Loucy (cell line): Measurements from ENCODE around the gene PITX1.

Experiments used
- H2AFZ ChIP-seq: fragments of 200-600 bp; sonication (generic); 2 replicates; pipeline ENCODE4 v1.6.0; 2016; ENCODE audit warnings: antibody characterized with exemption, mild to moderate bottlenecking, low read length, moderate library complexity
- H3F3A ChIP-seq: fragments of 200-600 bp; 2 replicates; pipeline ENCODE4 v1.6.0; 2016; ENCODE audit warnings: antibody characterized with exemption, low read depth, mild to moderate bottlenecking
- H3K27me3 ChIP-seq: fragments of 200-600 bp; sonication (generic); 2 replicates; pipeline ENCODE4 v1.6.1; 2014; ENCODE audit warnings: low read length, mild to moderate bottlenecking; ENCODE audit not compliant: insufficient read depth, poor library complexity, severe bottlenecking
- H3K36me3 ChIP-seq: fragments of 200-600 bp; sonication (generic); 2 replicates; pipeline ENCODE4 v1.6.1; 2016; ENCODE audit warnings: low read length; ENCODE audit not compliant: insufficient read depth
- H3K4me1 ChIP-seq: fragments of 200-600 bp; sonication (generic); 2 replicates; pipeline ENCODE4 v1.5.1; 2014; ENCODE audit warnings: low read length, mild to moderate bottlenecking; ENCODE audit not compliant: insufficient read depth, poor library complexity, severe bottlenecking
- H3K4me2 ChIP-seq: fragments of 200-600 bp; sonication (generic); 2 replicates; pipeline ENCODE4 v1.6.0; 2014; ENCODE audit warnings: antibody characterized with exemption, low read length, low read depth, mild to moderate bottlenecking; ENCODE audit not compliant: poor library complexity, severe bottlenecking
- H3K4me3 ChIP-seq: fragments of 200-600 bp; sonication (generic); 2 replicates; pipeline ENCODE4 v1.5.1; 2014; ENCODE audit warnings: low read length, mild to moderate bottlenecking, mixed read lengths; ENCODE audit not compliant: poor library complexity, severe bottlenecking
- H3K79me2 ChIP-seq: fragments of 200-600 bp; sonication (generic); 2 replicates; pipeline ENCODE4 v1.6.1; 2014; ENCODE audit warnings: low read length; ENCODE audit not compliant: insufficient read depth
- H3K9ac ChIP-seq: fragments of 200-600 bp; sonication (generic); 2 replicates; pipeline ENCODE4 v1.6.0; 2014; ENCODE audit warnings: mild to moderate bottlenecking, low read depth, low read length, moderate library complexity; ENCODE audit not compliant: poor library complexity, severe bottlenecking
- H3K9me2 ChIP-seq: fragments of 200-600 bp; sonication (generic); replicated peaks from 2 replicates; pipeline ENCODE4 v1.6.1; 2016; ENCODE audit warnings: low read depth, low read length, mixed read lengths
- H3K9me3 ChIP-seq: fragments of 200-600 bp; sonication (generic); 2 replicates; pipeline ENCODE4 v1.6.1; 2014; ENCODE audit warnings: mild to moderate bottlenecking, antibody characterized with exemption, low read length, low read depth; ENCODE audit not compliant: insufficient read depth
- H4K20me1 ChIP-seq: fragments of 200-600 bp; sonication (generic); 2 replicates; pipeline ENCODE4 v1.6.0; 2014; ENCODE audit warnings: antibody characterized with exemption, low read length, mild to moderate bottlenecking; ENCODE audit not compliant: insufficient read depth, poor library complexity, severe bottlenecking
- EZH2phosphoT487 ChIP-seq: fragments of 200-600 bp; IDR thresholded peaks from 2 replicates; pipeline ENCODE4 v1.6.1; 2018; ENCODE audit warnings: antibody characterized with exemption, mild to moderate bottlenecking, moderate library complexity, borderline replicate concordance
- TF ChIP-seq, protein P1 (sequence below): fragments of 200-600 bp; sonication (generic); conservative IDR thresholded peaks from 2 replicates; pipeline ENCODE4 v1.5.1; 2014; ENCODE audit warnings: mild to moderate bottlenecking, antibody characterized with exemption, low read length

Gene PITX1

DNA sequence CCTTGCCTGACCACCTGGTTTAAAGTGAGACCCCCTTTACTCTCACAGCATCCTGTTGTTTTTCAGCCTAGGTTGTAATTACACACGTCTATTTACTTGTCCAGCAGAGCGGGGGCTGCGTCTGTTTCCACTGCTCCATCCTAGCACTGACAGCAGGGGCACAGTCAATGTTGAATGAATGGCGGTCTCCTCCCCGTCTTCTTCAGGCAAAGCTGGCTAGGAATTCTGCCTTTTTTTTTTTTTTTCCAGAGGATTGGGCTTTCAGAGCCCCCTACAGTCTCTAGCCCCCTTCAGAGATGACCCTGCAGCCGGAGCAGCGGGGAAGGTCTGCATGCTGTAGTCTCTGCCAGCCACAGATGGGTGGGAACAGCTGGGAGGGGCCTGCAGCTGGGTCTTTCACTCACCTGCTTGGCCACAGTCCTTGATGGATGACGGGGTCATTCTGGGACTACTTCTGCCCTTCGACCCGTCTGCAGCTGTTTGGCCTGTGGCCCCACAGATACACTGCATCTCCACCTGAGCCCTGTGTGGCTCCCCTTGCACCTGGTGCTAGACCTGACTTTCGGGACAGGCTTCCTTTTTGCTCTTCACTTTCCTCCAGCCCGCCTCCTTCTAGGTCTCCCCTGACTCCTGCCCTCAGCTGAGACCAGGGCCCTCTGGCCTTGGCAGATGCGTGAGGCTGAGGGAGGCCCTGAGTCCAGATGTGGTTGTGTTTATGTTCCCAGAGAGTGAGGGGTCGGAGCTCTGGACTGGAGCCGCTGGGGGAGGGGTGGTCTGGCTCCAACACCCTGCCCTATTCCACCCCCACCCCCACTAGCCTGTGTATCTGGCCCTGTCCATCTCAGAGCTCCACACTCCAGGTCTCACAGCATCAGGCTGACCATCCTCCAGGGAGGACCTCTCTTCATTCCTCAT lies 8.0 kb downstream of the PITX1 start:
- Histone ChIP-seq H3K4me3 (no peak overlapping the region), H3K79me2 (peaks cover 33% of the 10 kb centered on the region), H3K4me1 (peaks cover 3% of the 10 kb centered on the region), H2AFZ (no peak overlapping the region), H3K27me3 (no peaks in the 10 kb centered on the region), H3K9me3 (no peaks in the 10 kb centered on the region), H3K4me2 (no peak overlapping the region), H3F3A (no peaks in the 10 kb centered on the region), H3K9ac (no peak overlapping the region), H3K9me2 (no peaks in the 10 kb centered on the region), H3K36me3 (no peaks in the 10 kb centered on the region), H4K20me1 (peaks cover 4% of the 10 kb centered on the region)
- TF ChIP-seq, protein P1, sequence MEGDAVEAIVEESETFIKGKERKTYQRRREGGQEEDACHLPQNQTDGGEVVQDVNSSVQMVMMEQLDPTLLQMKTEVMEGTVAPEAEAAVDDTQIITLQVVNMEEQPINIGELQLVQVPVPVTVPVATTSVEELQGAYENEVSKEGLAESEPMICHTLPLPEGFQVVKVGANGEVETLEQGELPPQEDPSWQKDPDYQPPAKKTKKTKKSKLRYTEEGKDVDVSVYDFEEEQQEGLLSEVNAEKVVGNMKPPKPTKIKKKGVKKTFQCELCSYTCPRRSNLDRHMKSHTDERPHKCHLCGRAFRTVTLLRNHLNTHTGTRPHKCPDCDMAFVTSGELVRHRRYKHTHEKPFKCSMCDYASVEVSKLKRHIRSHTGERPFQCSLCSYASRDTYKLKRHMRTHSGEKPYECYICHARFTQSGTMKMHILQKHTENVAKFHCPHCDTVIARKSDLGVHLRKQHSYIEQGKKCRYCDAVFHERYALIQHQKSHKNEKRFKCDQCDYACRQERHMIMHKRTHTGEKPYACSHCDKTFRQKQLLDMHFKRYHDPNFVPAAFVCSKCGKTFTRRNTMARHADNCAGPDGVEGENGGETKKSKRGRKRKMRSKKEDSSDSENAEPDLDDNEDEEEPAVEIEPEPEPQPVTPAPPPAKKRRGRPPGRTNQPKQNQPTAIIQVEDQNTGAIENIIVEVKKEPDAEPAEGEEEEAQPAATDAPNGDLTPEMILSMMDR, result no peak
- no peak for TF ChIP-seq EZH2phosphoT487

DNA sequence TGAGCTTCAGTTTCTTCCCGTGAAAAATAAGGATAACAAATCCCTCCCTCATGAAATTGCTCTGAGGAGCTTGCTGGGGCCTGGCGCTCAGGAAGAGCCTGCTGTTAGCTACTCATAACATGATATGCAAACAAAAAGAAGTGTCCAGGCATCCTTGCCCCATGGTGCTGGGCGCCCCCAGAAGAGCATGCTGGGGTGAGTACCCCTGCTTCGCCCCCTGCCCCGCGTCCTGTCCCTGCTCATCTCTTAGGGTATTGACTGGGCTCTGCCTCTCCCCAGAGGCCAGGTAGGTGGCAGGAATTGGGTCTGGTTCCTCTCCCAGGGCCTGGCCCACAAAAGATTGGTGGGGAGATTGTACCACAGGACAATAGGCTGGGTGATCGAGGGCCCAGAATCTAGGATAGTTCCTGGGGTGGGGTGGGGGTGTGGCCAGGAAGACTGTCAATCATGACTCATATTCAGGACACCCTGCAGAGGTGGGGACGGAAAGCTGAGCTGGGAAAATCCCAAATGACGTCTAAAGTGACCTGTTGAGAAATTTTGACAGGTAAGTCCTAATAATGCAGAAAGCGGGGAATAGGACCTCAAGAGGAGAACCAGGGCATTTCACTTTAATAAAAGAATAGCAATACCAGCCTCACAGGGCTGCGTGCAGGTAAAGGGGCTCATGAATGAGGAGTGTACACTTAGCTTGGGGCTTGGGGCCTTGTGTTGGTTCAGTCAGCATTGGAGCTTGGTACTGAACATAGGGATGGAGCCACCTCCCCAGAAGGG lies 8.9 kb downstream of the PITX1 start:
- Histone ChIP-seq H3K4me3 (no peak overlapping the region), H3K79me2 (peaks cover 25% of the 10 kb centered on the region; the same call in 1 of the 2 replicates), H3K27me3 (no peaks in the 10 kb centered on the region), H2AFZ (no peak overlapping the region), H4K20me1 (no peaks in the 10 kb centered on the region), H3K36me3 (no peaks in the 10 kb centered on the region), H3K9ac (no peak overlapping the region), H3K4me2 (no peak overlapping the region), H3K9me2 (no peaks in the 10 kb centered on the region), H3K9me3 (no peaks in the 10 kb centered on the region), H3K4me1 (no peaks in the 10 kb centered on the region), H3F3A (no peaks in the 10 kb centered on the region)
- TF ChIP-seq, protein P1, result no peak
- no peak for TF ChIP-seq EZH2phosphoT487

DNA sequence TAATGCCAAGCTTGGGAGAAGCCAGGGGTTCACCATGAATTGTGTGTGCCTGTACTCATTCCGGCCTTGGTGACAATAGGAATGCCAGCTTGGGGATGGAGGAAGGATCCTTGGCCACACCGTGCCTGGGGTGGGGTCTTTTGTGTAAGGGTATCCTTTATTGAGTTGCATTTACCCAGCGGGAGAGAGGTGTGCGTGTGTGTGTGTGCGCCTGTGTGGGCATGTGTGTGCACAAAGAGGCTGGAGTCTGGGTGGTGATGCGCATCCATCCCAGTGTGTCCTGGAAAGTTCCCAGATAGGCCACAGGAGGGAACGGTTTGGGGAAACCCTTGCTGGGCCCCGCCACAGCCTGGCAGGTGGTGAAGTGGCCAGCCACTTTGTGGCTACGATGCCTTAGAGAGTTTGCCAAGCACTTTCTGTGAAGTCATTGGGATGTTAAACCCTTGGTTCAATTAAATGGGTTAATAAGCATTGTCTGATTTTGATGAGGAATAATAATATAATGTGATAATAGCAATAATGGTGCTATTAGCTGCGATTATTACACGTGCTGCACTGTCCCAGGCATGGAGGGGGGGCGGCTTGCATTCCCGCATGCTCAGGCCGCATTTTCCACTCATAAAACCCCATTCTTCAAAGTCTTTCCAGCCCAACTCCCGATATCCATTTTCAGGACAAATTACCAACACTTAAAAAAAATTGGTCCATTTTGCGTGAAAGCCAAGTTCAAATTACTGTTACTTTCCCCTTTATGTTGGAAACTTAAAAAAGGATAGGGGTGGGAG lies 13.7 kb downstream of the PITX1 start:
- H3K9me2 ChIP-seq, result no peaks in the 10 kb centered on the region
- H4K20me1 ChIP-seq, result no peaks in the 10 kb centered on the region
- H2AFZ ChIP-seq, result no peak overlapping the region
- no peaks in the 10 kb centered on the region for H3K9me3 ChIP-seq
- no peak overlapping the region for H3K9ac ChIP-seq
- H3K4me2 ChIP-seq, result no peak overlapping the region
- no peaks in the 10 kb centered on the region for H3F3A ChIP-seq
- no peak overlapping the region for H3K4me3 ChIP-seq
- H3K27me3 ChIP-seq, result no peaks in the 10 kb centered on the region
- H3K79me2 ChIP-seq, result no peaks in the 10 kb centered on the region
- no peaks in the 10 kb centered on the region for H3K36me3 ChIP-seq
- no peaks in the 10 kb centered on the region for H3K4me1 ChIP-seq
- TF ChIP-seq EZH2phosphoT487, result no peak
- TF ChIP-seq, protein P1, result no peak
